IPS-15b (cell line): ENCODE results near the gene MMAB.

Experiments used
- H3K27me3 ChIP-seq: one replicate; pipeline ENCODE4 v1.6.1; 2013; ENCODE audit warnings: low read length; ENCODE audit not compliant: control insufficient read depth, insufficient read depth
- H3K36me3 ChIP-seq: one replicate; pipeline ENCODE4 v1.6.1; 2013; ENCODE audit warnings: low read length; ENCODE audit not compliant: control insufficient read depth, insufficient read depth
- H3K4me1 ChIP-seq: one replicate; pipeline ENCODE4 v1.6.1; 2013; ENCODE audit warnings: mild to moderate bottlenecking, low read length; ENCODE audit not compliant: control insufficient read depth, insufficient read depth
- H3K4me3 ChIP-seq: one replicate; pipeline ENCODE4 v1.5.1; 2013; ENCODE audit warnings: low read depth, low read length
- H3K9ac ChIP-seq: one replicate; pipeline ENCODE4 v1.6.1; 2013; ENCODE audit warnings: low read depth, mild to moderate bottlenecking, low read length
- H3K9me3 ChIP-seq: one replicate; pipeline ENCODE4 v1.6.1; 2013; ENCODE audit warnings: mild to moderate bottlenecking, low read length; ENCODE audit not compliant: control insufficient read depth, insufficient read depth

Gene MMAB

GRCh38 chr12:109554761-109555160 is 18.5 kb downstream of the MMAB start:
- Histone ChIP-seq H3K9ac (no peak overlapping the region), H3K36me3 (no peaks in the 10 kb centered on the region), H3K9me3 (no peaks in the 10 kb centered on the region), H3K27me3 (no peaks in the 10 kb centered on the region), H3K4me3 (no peak overlapping the region), H3K4me1 (no peaks in the 10 kb centered on the region)

GRCh38 chr12:109553906-109554500 is 19.3 kb downstream of the MMAB start:
- Histone ChIP-seq H3K9ac (no peak overlapping the region), H3K27me3 (no peaks in the 10 kb centered on the region), H3K9me3 (no peaks in the 10 kb centered on the region), H3K4me3 (no peak overlapping the region), H3K36me3 (no peaks in the 10 kb centered on the region), H3K4me1 (no peaks in the 10 kb centered on the region)

GRCh38 chr12:109553483-109553882 is 19.8 kb downstream of the MMAB start:
- Histone ChIP-seq H3K4me3 (no peak overlapping the region), H3K4me1 (no peaks in the 10 kb centered on the region), H3K9me3 (no peaks in the 10 kb centered on the region), H3K27me3 (no peaks in the 10 kb centered on the region), H3K36me3 (no peaks in the 10 kb centered on the region), H3K9ac (no peak overlapping the region)

DNA sequence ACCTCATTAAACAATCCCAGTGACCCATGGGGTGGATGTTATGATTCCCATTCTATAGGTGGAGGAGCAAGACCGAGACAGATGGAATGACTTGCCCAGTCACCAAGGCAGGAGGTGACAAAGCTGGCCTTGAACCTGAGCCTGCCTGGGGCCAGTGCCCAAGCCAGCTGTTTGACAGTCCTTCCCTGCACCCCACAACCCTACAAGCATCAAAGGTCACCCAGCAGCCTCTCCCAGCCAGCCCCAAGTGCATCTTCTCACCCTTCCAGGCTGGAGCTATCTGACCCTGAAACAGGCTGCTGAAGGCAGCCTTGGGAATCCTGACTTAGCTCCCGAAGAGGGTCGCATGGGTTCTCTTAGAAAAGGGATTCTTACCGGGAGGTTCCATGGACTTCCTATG is 20.3 kb downstream of the MMAB start:
- H3K27me3 ChIP-seq = peaks cover 2% of the 10 kb centered on the region
- no peaks in the 10 kb centered on the region for H3K4me1 ChIP-seq
- no peaks in the 10 kb centered on the region for H3K36me3 ChIP-seq
- H3K9me3 ChIP-seq = no peaks in the 10 kb centered on the region
- H3K9ac ChIP-seq = no peak overlapping the region
- no peak overlapping the region for H3K4me3 ChIP-seq

- Histone ChIP-seq H3K9ac (no peak overlapping the region), H3K27me3 (peaks cover 2% of the 10 kb centered on the region), H3K36me3 (no peaks in the 10 kb centered on the region), H3K9me3 (no peaks in the 10 kb centered on the region), H3K4me3 (no peak overlapping the region), H3K4me1 (no peaks in the 10 kb centered on the region)
Measured at GRCh38 chr12:109551108-109551507, 22.2 kb downstream of the MMAB start.

- H3K36me3 ChIP-seq = no peaks in the 10 kb centered on the region
- H3K4me3 ChIP-seq = no peak overlapping the region
- no peak overlapping the region for H3K9ac ChIP-seq
- no peaks in the 10 kb centered on the region for H3K4me1 ChIP-seq
- H3K9me3 ChIP-seq = no peaks in the 10 kb centered on the region
- H3K27me3 ChIP-seq = peaks cover 2% of the 10 kb centered on the region
Measured at GRCh38 chr12:109550281-109550680, 23.0 kb downstream of the MMAB start.

GRCh38 chr12:109549613-109550270 is 23.6 kb downstream of the MMAB start:
- Histone ChIP-seq H3K9ac (no peak overlapping the region), H3K9me3 (no peaks in the 10 kb centered on the region), H3K36me3 (no peaks in the 10 kb centered on the region), H3K4me1 (no peaks in the 10 kb centered on the region), H3K27me3 (peaks cover 2% of the 10 kb centered on the region), H3K4me3 (no peak overlapping the region)

DNA sequence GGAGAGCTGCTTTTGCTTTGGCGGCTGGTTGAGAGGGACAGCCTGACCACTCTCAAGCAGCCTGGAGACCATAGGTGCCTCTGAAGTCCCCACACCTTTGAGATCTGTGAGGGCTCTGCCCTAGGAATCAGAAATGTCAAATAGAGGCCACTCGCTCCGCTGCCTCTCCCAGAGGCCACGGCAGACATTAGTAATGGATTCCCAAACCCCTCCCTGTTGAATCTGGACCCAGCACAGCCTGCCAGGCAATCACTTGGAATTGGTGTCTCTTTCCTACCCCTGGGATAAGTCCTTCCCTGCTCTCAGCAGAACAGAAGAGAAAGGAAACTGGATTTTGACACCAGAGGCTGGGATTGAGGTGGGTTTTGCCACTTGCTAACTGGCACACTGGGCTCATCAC is 25.0 kb downstream of the MMAB start:
- Histone ChIP-seq H3K27me3 (peaks cover 2% of the 10 kb centered on the region), H3K4me1 (no peaks in the 10 kb centered on the region), H3K9me3 (no peaks in the 10 kb centered on the region), H3K9ac (no peak overlapping the region), H3K36me3 (no peaks in the 10 kb centered on the region), H3K4me3 (no peak overlapping the region)

- H3K9ac ChIP-seq = peak overlapping the region; percentile 18
- no peaks in the 10 kb centered on the region for H3K36me3 ChIP-seq
- no peaks in the 10 kb centered on the region for H3K9me3 ChIP-seq
- no peak overlapping the region for H3K4me3 ChIP-seq
- peaks cover 2% of the 10 kb centered on the region for H3K27me3 ChIP-seq
- H3K4me1 ChIP-seq = no peaks in the 10 kb centered on the region
Measured at GRCh38 chr12:109547286-109547685, 26.0 kb downstream of the MMAB start.

GRCh38 chr12:109545826-109546225 is 27.5 kb downstream of the MMAB start:
- Histone ChIP-seq H3K9ac (no peak overlapping the region), H3K27me3 (peaks cover 2% of the 10 kb centered on the region), H3K36me3 (no peaks in the 10 kb centered on the region)

DNA sequence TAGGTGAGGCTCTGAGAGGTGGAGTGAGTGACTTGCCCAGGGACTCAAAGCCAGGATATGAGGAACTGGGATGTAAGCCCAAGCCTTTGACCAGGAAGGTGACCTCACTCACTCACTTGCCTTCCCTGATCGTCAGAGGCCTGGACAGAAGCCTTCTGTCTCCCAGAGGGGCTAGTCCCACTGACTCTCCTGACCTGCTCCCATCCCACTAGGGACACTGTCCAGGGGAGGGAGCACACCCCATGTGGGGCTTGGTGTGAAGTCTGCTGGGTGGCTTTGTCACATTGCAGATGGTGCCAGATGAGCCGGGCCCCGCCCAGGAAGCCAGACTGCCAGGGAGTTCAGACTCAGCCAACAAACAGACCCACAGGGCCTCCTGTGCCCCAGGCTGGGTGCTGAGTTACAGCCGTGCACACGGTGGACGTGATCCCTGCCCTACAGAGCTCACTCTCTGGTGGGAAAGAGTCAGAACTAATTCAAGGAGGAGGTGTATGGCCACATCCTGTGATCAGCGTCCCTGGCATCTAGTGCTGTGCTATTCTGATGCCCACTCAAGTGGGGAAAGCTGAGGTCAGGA is 28.3 kb downstream of the MMAB start:
- no peak overlapping the region for H3K9ac ChIP-seq
- H3K27me3 ChIP-seq = peaks cover 2% of the 10 kb centered on the region
- H3K4me1 ChIP-seq = no peaks in the 10 kb centered on the region
- H3K36me3 ChIP-seq = no peaks in the 10 kb centered on the region
- H3K9me3 ChIP-seq = no peaks in the 10 kb centered on the region
- no peak overlapping the region for H3K4me3 ChIP-seq

More at GRCh38 chr12:109545826-109546225, 27.5 kb downstream of the MMAB start:
- no peaks in the 10 kb centered on the region for H3K4me1 ChIP-seq
- no peaks in the 10 kb centered on the region for H3K9me3 ChIP-seq
- no peak overlapping the region for H3K4me3 ChIP-seq

GRCh38 chr12:109542876-109543275 is 30.4 kb downstream of the MMAB start:
- no peak overlapping the region for H3K4me3 ChIP-seq
- H3K9me3 ChIP-seq = no peaks in the 10 kb centered on the region
- H3K27me3 ChIP-seq = no peaks in the 10 kb centered on the region
- no peak overlapping the region for H3K9ac ChIP-seq
- no peaks in the 10 kb centered on the region for H3K4me1 ChIP-seq
- H3K36me3 ChIP-seq = no peaks in the 10 kb centered on the region
